Activated CD8-positive, alpha-beta T cell treated with anti-CD3 and anti-CD28 coated beads, Interleukin-2, amount 10 ng/mL, durations not matched to agents 7 days and 5 days (primary cell): ENCODE data around the gene FANCE. TPM values are rescaled to one million over a fixed set of nuclear protein-coding genes. Genes with fewer than 3 reads are reported as not detected.

Source experiments
- ATAC-seq: fragments of 150-1000 bp; cut with Tn5 transposase; one replicate; pipeline ENCODE4 v1.10.0; 2021; ENCODE audit warnings: moderate library complexity
- CTCF ChIA-PET: fragments of 350-600 bp; sonication (Branson Sonifier 250); formaldehyde crosslinking; loops from one replicate; lab custom pipeline; 2021; ENCODE audit warnings: antibody characterized with exemption; lab: Charles Lee
- POLR2A ChIA-PET: fragments of 350-600 bp; sonication (Branson Sonifier 250); formaldehyde crosslinking; loops from one replicate; lab custom pipeline; 2021; ENCODE audit warnings: antibody characterized with exemption; lab: Charles Lee
- DNase-seq: peaks from one replicate; pipeline ENCODE4 v3.0.0-alpha.2; 2020
- H3K27ac Mint-ChIP-seq: one replicate; pipeline ENCODE4 v1.8.0; 2021; ENCODE audit warnings: mild to moderate bottlenecking, mixed read lengths
- H3K27me3 Mint-ChIP-seq: one replicate; pipeline ENCODE4 v1.8.0; 2021; ENCODE audit warnings: low read depth, mixed read lengths
- H3K36me3 Mint-ChIP-seq: one replicate; pipeline ENCODE4 v1.8.0; 2021; ENCODE audit warnings: low read depth, mixed read lengths
- H3K4me1 Mint-ChIP-seq: one replicate; pipeline ENCODE4 v1.8.0; 2021; ENCODE audit warnings: low read depth, mixed read lengths
- H3K4me3 Mint-ChIP-seq: one replicate; pipeline ENCODE4 v1.8.0; 2021; ENCODE audit warnings: mild to moderate bottlenecking, mixed read lengths
- H3K9me3 Mint-ChIP-seq: one replicate; pipeline ENCODE4 v1.8.0; 2022; ENCODE audit warnings: mixed read lengths; ENCODE audit not compliant: insufficient read depth
- total RNA-seq, 2 experiments: library from RNA; stranded (reverse); gene quantifications; one replicate each; pipeline ENCODE4 v1.2.3, GENCODE V29; 2021

The FANCE gene
- total RNA-seq, 2 experiments from 2014 or later: 20.4 to 21.9 TPM

GRCh38 chr6:35476004-35476403, 23.9 kb downstream of the FANCE start:
- ATAC-seq (no peak), DNase-seq (no peak)
- Mint-ChIP-seq H3K27ac (no peak overlapping the region), H3K9me3 (no peaks in the 10 kb centered on the region), H3K4me1 (peaks cover 19% of the 10 kb centered on the region), H3K4me3 (no peak overlapping the region), H3K36me3 (peaks cover 28% of the 10 kb centered on the region), H3K27me3 (no peaks in the 10 kb centered on the region)
- CTCF ChIA-PET: no interaction called here
- POLR2A ChIA-PET: interaction anchor here (1.1 kb wide), 1 partner anchor 8 kb away, joined by 5 read pairs; the partner anchor contains the start of gene RPL10A

- DNase-seq: no peak
- H3K4me1 Mint-ChIP-seq: peaks cover 9% of the 10 kb centered on the region
- ChIA-PET POLR2A (interaction anchor here (1.1 kb wide), 1 partner anchor 9 kb away, joined by 5 read pairs; the partner anchor contains the start of gene RPL10A), CTCF (interaction anchor here (0.9 to 1.1 kb wide), 3 partner anchors 9 to 260 kb away, joined by 3 to 4 read pairs (median 4); partner anchors contain the start of genes ARMC12 and RPL10A)
- no peaks in the 10 kb centered on the region for H3K9me3 Mint-ChIP-seq
- no peaks in the 10 kb centered on the region for H3K27me3 Mint-ChIP-seq
- H3K4me3 Mint-ChIP-seq: no peak overlapping the region
- peaks cover 19% of the 10 kb centered on the region for H3K36me3 Mint-ChIP-seq
- no peak overlapping the region for H3K27ac Mint-ChIP-seq
- no peak for ATAC-seq
Observed at GRCh38 chr6:35477028-35477427, 24.9 kb downstream of the FANCE start.

- CTCF ChIA-PET: interaction anchor here (0.9 to 1.1 kb wide), 3 partner anchors 10 to 259 kb away, joined by 3 to 4 read pairs (median 4); partner anchors contain the start of genes ARMC12 and RPL10A
- POLR2A ChIA-PET: no interaction called here
- peaks cover 13% of the 10 kb centered on the region for H3K36me3 Mint-ChIP-seq
- no peaks in the 10 kb centered on the region for H3K27me3 Mint-ChIP-seq
- ATAC-seq: no peak
- H3K9me3 Mint-ChIP-seq: no peaks in the 10 kb centered on the region
- H3K27ac Mint-ChIP-seq: no peak overlapping the region
- DNase-seq: no peak
- H3K4me3 Mint-ChIP-seq: no peak overlapping the region
- peaks cover 5% of the 10 kb centered on the region for H3K4me1 Mint-ChIP-seq
Observed at GRCh38 chr6:35477551-35478179, 25.5 kb downstream of the FANCE start.

- Mint-ChIP-seq H3K4me1 (peaks cover 3% of the 10 kb centered on the region), H3K27ac (no peak overlapping the region), H3K27me3 (no peaks in the 10 kb centered on the region), H3K9me3 (no peaks in the 10 kb centered on the region), H3K36me3 (peaks cover 7% of the 10 kb centered on the region), H3K4me3 (no peak overlapping the region)
- POLR2A ChIA-PET: no interaction called here
- ATAC-seq (no peak), DNase-seq (no peak)
- CTCF ChIA-PET: interaction anchor here (1.1 kb wide), 1 partner anchor 259 kb away, joined by 4 read pairs; the partner anchor contains the start of gene ARMC12
Observed at GRCh38 chr6:35478259-35478658, 26.1 kb downstream of the FANCE start.

- Mint-ChIP-seq H3K9me3 (no peaks in the 10 kb centered on the region), H3K27me3 (no peaks in the 10 kb centered on the region), H3K27ac (no peak overlapping the region), H3K4me3 (no peak overlapping the region), H3K36me3 (no peaks in the 10 kb centered on the region), H3K4me1 (no peaks in the 10 kb centered on the region)
- POLR2A ChIA-PET: no interaction called here
- DNase-seq (no peak), ATAC-seq (no peak)
- CTCF ChIA-PET: interaction anchor here (1.2 kb wide), 1 partner anchor 153 kb away, joined by 3 read pairs; no protein-coding TSS in a partner anchor
Observed at GRCh38 chr6:35480176-35480575, 28.0 kb downstream of the FANCE start.

- CTCF ChIA-PET: interaction anchor here (0.6 to 1.9 kb wide), 6 partner anchors 9 to 154 kb away, joined by 3 to 6 read pairs (median 3); no protein-coding TSS in a partner anchor
- DNase-seq (no peak), ATAC-seq (no peak)
- Mint-ChIP-seq H3K4me1 (no peaks in the 10 kb centered on the region), H3K36me3 (no peaks in the 10 kb centered on the region), H3K4me3 (no peak overlapping the region), H3K9me3 (no peaks in the 10 kb centered on the region), H3K27ac (no peak overlapping the region), H3K27me3 (no peaks in the 10 kb centered on the region)
- POLR2A ChIA-PET: interaction anchor here (0.6 to 1.5 kb wide), 3 partner anchors 8 to 25 kb away, joined by 4 to 10 read pairs (median 6); partner anchors contain the start of gene RPL10A
Observed at GRCh38 chr6:35481226-35481625, 29.1 kb downstream of the FANCE start.

- Mint-ChIP-seq H3K9me3 (no peaks in the 10 kb centered on the region), H3K27me3 (no peaks in the 10 kb centered on the region), H3K4me3 (no peak overlapping the region), H3K4me1 (peaks cover 6% of the 10 kb centered on the region), H3K36me3 (no peaks in the 10 kb centered on the region), H3K27ac (no peak overlapping the region)
- ChIA-PET CTCF (interaction anchor here (1.6 kb wide), 1 partner anchor 15 kb away, joined by 4 read pairs; the partner anchor contains the start of gene RPL10A), POLR2A (no interaction called here)
- no peak for ATAC-seq
- DNase-seq: no peak
Observed at GRCh38 chr6:35483062-35483461, 30.9 kb downstream of the FANCE start.

- ChIA-PET POLR2A (no interaction called here), CTCF (interaction anchor here (1.6 kb wide), 1 partner anchor 16 kb away, joined by 4 read pairs; the partner anchor contains the start of gene RPL10A)
- Mint-ChIP-seq H3K27ac (no peak overlapping the region), H3K36me3 (no peaks in the 10 kb centered on the region), H3K9me3 (no peaks in the 10 kb centered on the region), H3K27me3 (no peaks in the 10 kb centered on the region), H3K4me1 (peaks cover 10% of the 10 kb centered on the region), H3K4me3 (no peak overlapping the region)
- ATAC-seq (no peak), DNase-seq (no peak)
Observed at GRCh38 chr6:35483490-35483889, 31.4 kb downstream of the FANCE start.

- no peaks in the 10 kb centered on the region for H3K9me3 Mint-ChIP-seq
- CTCF ChIA-PET: interaction anchor here (1.6 kb wide), 1 partner anchor 16 kb away, joined by 4 read pairs; the partner anchor contains the start of gene RPL10A
- no peak for DNase-seq
- H3K4me3 Mint-ChIP-seq: no peak overlapping the region
- H3K27me3 Mint-ChIP-seq: no peaks in the 10 kb centered on the region
- POLR2A ChIA-PET: interaction anchor here (0.5 kb wide), 1 partner anchor 730 kb away, joined by 3 read pairs; no protein-coding TSS in a partner anchor
- no peak for ATAC-seq
- H3K36me3 Mint-ChIP-seq: no peaks in the 10 kb centered on the region
- H3K27ac Mint-ChIP-seq: no peak overlapping the region
- peaks cover 10% of the 10 kb centered on the region for H3K4me1 Mint-ChIP-seq
Observed at GRCh38 chr6:35483893-35484645, 31.9 kb downstream of the FANCE start.

GRCh38 chr6:35484921-35485392, 32.8 kb downstream of the FANCE start:
- Mint-ChIP-seq H3K4me1 (peaks cover 10% of the 10 kb centered on the region), H3K4me3 (no peak overlapping the region), H3K9me3 (no peaks in the 10 kb centered on the region), H3K27me3 (no peaks in the 10 kb centered on the region), H3K36me3 (no peaks in the 10 kb centered on the region), H3K27ac (no peak overlapping the region)
- DNase-seq (no peak), ATAC-seq (no peak)
- ChIA-PET POLR2A (no interaction called here), CTCF (no interaction called here)

- Mint-ChIP-seq H3K36me3 (no peaks in the 10 kb centered on the region), H3K27ac (no peak overlapping the region), H3K9me3 (no peaks in the 10 kb centered on the region), H3K4me3 (no peak overlapping the region), H3K27me3 (no peaks in the 10 kb centered on the region), H3K4me1 (peaks cover 10% of the 10 kb centered on the region)
- ChIA-PET POLR2A (no interaction called here), CTCF (no interaction called here)
- ATAC-seq (no peak), DNase-seq (no peak)
Observed at GRCh38 chr6:35485402-35485877, 33.3 kb downstream of the FANCE start.
